Measurements from ENCODE around the gene CDYL2. TPM values are rescaled to one million over a fixed set of nuclear protein-coding genes. Genes with fewer than 3 reads are reported as not detected.

Gene CDYL2
- total and polyA plus RNA-seq, 2 donors (not counting 3 experiments of a cell fraction or from before 2014, with no cell fraction given), result 7.1 to 71.3 TPM

GRCh38 chr16:80718480-80719220, 85.7 kb downstream of the CDYL2 start:
- intact Hi-C loops (cut with micrococcal nuclease) (loop anchor here (2.0 kb wide), 1 partner anchor 88 kb away; no protein-coding TSS in a partner anchor), dilution Hi-C loops (cut with MboI; ENCODE audit: extremely low pct_ligation_motif_present, low sequenced_read_pairs) (no loop called here)
- Histone ChIP-seq H3K36me3 (ENCODE audit: control insufficient read depth in 2 of 2, extremely low read depth in 1 of 2, insufficient read depth in 2 of 2, low read length in 2 of 2) (no peaks in the 10 kb centered on the region), H3K4me2 (ENCODE audit: insufficient read depth, low read length) (peak overlapping the region; percentile 8), H3K4me1 (ENCODE audit: control insufficient read depth, extremely low read depth, insufficient read depth, low read length) (peaks cover 32% of the 10 kb centered on the region), H3K27ac (ENCODE audit: insufficient read depth, low read depth, low read length) (peak overlapping the region; percentile 51), H3K4me3 (replicated peaks in 1 of 3; ENCODE audit: insufficient read depth in 1 of 3, low read depth in 1 of 3, low read length in 3 of 3) (no peak overlapping the region), H3K79me2 (ENCODE audit: control insufficient read depth, insufficient read depth, low read length) (peaks cover 91% of the 10 kb centered on the region), H3K9me1 (replicated peaks; ENCODE audit: control insufficient read depth, extremely low read depth, insufficient read depth, low read length) (no peaks in the 10 kb centered on the region), H3K9me3 (replicated peaks; ENCODE audit: control insufficient read depth, insufficient read depth, low read length) (no peaks in the 10 kb centered on the region), H3K9ac (replicated peaks; ENCODE audit: extremely low read depth, insufficient read depth, low read length) (no peak overlapping the region), H4K20me1 (replicated peaks; ENCODE audit: control insufficient read depth, extremely low read depth, insufficient read depth, low read length) (peaks cover 8% of the 10 kb centered on the region), H3K27me3 (ENCODE audit: control insufficient read depth in 2 of 2, insufficient read depth in 2 of 2, low read length in 2 of 2) (no peaks in the 10 kb centered on the region), H2AFZ (ENCODE audit: low read depth, low read length) (no peak overlapping the region)
- DNase-seq (ENCODE audit: low read depth, low spot score), result peak; percentile 91
- CTCF ChIA-PET, result interaction anchor here (0.7 to 0.9 kb wide), 4 partner anchors 18 to 192 kb away, joined by 3 to 5 read pairs (median 5); no protein-coding TSS in a partner anchor
- POLR2A ChIA-PET, result no interaction called here
- peak; percentile 85 for FAIRE-seq
- TF ChIP-seq MAX (IDR thresholded peaks at IDR 0.05; ENCODE audit: insufficient read depth, insufficient read length) (peak; percentile 73), POLR2AphosphoS5 (IDR thresholded peaks at IDR 0.05; ENCODE audit: insufficient read depth, low read depth, low read length) (no peak)
- no TSS peak for BruUV-seq (replicated peaks)

DNA sequence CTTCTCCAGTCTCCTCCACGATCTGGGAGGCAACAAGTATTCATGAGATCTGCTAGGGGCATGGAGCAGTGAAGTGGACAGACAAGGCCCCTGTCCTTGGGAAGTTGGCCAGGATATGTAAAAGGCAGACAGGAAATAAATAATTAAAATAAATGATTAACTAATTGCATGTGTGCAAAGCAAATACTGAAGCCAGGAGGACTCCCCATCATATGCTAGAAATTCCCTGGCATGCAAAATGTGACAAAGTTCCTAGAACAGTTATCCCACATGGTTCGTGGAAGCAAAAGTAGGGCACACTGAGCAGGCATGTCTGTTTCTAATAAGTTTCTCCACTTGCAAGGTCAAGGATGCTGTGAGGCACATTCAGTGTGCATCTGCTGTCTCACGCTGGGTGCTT, 86.8 kb downstream of the CDYL2 start:
- Histone ChIP-seq H3K27ac (ENCODE audit: insufficient read depth, low read depth, low read length) (no peak overlapping the region), H3K9me3 (replicated peaks; ENCODE audit: control insufficient read depth, insufficient read depth, low read length) (no peaks in the 10 kb centered on the region), H3K79me2 (ENCODE audit: control insufficient read depth, insufficient read depth, low read length) (peaks cover 90% of the 10 kb centered on the region), H2AFZ (ENCODE audit: low read depth, low read length) (no peak overlapping the region), H3K4me1 (ENCODE audit: control insufficient read depth, extremely low read depth, insufficient read depth, low read length) (peaks cover 32% of the 10 kb centered on the region), H3K4me3 (replicated peaks in 1 of 3; ENCODE audit: insufficient read depth in 1 of 3, low read depth in 1 of 3, low read length in 3 of 3) (no peak overlapping the region), H3K9ac (replicated peaks; ENCODE audit: extremely low read depth, insufficient read depth, low read length) (no peak overlapping the region), H3K36me3 (ENCODE audit: control insufficient read depth in 2 of 2, extremely low read depth in 1 of 2, insufficient read depth in 2 of 2, low read length in 2 of 2) (no peaks in the 10 kb centered on the region), H3K27me3 (ENCODE audit: control insufficient read depth in 2 of 2, insufficient read depth in 2 of 2, low read length in 2 of 2) (no peaks in the 10 kb centered on the region), H3K9me1 (replicated peaks; ENCODE audit: control insufficient read depth, extremely low read depth, insufficient read depth, low read length) (no peaks in the 10 kb centered on the region), H3K4me2 (ENCODE audit: insufficient read depth, low read length) (no peak overlapping the region), H4K20me1 (replicated peaks; ENCODE audit: control insufficient read depth, extremely low read depth, insufficient read depth, low read length) (peaks cover 8% of the 10 kb centered on the region)
- dilution Hi-C loops (cut with MboI; ENCODE audit: extremely low pct_ligation_motif_present, low sequenced_read_pairs), result no loop called here
- DNase-seq (ENCODE audit: low read depth, low spot score) (no peak), FAIRE-seq (no peak)
- TF ChIP-seq FOS (IDR thresholded peaks at IDR 0.05; ENCODE audit: borderline replicate concordance, insufficient read depth, low read length), result no peak
- BruUV-seq (replicated peaks), result no TSS peak
- intact Hi-C loops (cut with micrococcal nuclease), result loop anchor here (2.0 kb wide), 1 partner anchor 89 kb away; no protein-coding TSS in a partner anchor
- CTCF ChIA-PET, result no interaction called here
- POLR2A ChIA-PET, result no interaction called here
